ENCODE results near the gene LOXHD1.

DNA sequence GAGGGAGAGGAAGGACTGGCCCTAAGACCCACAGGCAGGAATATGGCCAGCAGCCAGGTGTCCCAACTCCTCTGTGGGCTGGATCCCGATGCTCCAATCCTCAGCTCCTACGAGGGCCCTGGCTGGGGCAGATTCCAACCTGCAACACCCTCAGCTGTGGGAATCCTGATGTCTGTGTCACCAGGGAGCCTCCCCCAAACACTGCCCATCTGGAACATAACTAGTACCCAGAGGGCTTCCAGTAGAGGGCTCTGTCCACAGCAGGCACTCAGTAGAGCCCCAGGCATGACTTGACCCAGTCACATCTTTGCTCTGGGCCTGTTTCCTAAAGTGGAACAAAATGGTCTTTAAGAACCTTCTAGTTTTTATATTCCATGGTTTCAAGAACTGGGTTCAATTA lies 20.6 kb upstream of the LOXHD1 start:
- TF ChIP-seq, protein P1, sequence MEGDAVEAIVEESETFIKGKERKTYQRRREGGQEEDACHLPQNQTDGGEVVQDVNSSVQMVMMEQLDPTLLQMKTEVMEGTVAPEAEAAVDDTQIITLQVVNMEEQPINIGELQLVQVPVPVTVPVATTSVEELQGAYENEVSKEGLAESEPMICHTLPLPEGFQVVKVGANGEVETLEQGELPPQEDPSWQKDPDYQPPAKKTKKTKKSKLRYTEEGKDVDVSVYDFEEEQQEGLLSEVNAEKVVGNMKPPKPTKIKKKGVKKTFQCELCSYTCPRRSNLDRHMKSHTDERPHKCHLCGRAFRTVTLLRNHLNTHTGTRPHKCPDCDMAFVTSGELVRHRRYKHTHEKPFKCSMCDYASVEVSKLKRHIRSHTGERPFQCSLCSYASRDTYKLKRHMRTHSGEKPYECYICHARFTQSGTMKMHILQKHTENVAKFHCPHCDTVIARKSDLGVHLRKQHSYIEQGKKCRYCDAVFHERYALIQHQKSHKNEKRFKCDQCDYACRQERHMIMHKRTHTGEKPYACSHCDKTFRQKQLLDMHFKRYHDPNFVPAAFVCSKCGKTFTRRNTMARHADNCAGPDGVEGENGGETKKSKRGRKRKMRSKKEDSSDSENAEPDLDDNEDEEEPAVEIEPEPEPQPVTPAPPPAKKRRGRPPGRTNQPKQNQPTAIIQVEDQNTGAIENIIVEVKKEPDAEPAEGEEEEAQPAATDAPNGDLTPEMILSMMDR (IDR thresholded peaks at IDR 0.05): no peak
- TF ChIP-seq POLR2A (IDR thresholded peaks at IDR 0.05; ENCODE audit: low read depth): no peak
- no peak for TF ChIP-seq EP300 (IDR thresholded peaks at IDR 0.05)
- TF ChIP-seq POLR2AphosphoS5 (IDR thresholded peaks at IDR 0.05): no peak
